Measurements from ENCODE around the gene PRPF8.

Gene PRPF8

GRCh38 chr17:1636732-1637285 is 47.9 kb downstream of the PRPF8 start:
- Histone ChIP-seq H2AK5ac (ENCODE audit: low read length) (peak overlapping the region; percentile 23), H2BK12ac (ENCODE audit: low read length) (no peak overlapping the region), H3K4me2 (ENCODE audit: low read length) (no peak overlapping the region), H3K79me2 (ENCODE audit: control insufficient read depth, insufficient read depth, low read length, poor library complexity) (no peaks in the 10 kb centered on the region), H3K9me3 (ENCODE audit: insufficient read depth, low read depth, low read length) (no peaks in the 10 kb centered on the region), H3K4ac (ENCODE audit: low read depth, low read length) (no peak overlapping the region), H3K27me3 (ENCODE audit: insufficient read depth, low read length) (no peaks in the 10 kb centered on the region), H2BK5ac (ENCODE audit: low read depth, low read length, poor library complexity) (no peak overlapping the region), H4K91ac (ENCODE audit: low read depth, low read length) (peak overlapping the region; percentile 23), H3K18ac (ENCODE audit: low read length) (no peak overlapping the region), H3K4me3 (ENCODE audit: low read depth, low read length) (no peak overlapping the region), H3K14ac (ENCODE audit: low read length) (no peak overlapping the region), H2BK120ac (ENCODE audit: insufficient read depth, low read length, poor library complexity) (no peak overlapping the region), H2AFZ (ENCODE audit: insufficient read depth, low read length, poor library complexity) (no peak overlapping the region), H3K27ac (ENCODE audit: low read depth, low read length) (no peak overlapping the region), H3K23ac (ENCODE audit: low read length) (no peak overlapping the region), H3K36me3 (ENCODE audit: control insufficient read depth in 1 of 2, insufficient read depth in 2 of 2, low read length in 2 of 2) (no peaks in the 10 kb centered on the region), H3K9ac (ENCODE audit: low read length) (no peak overlapping the region), H4K8ac (ENCODE audit: low read depth, low read length) (no peak overlapping the region), H3K4me1 (ENCODE audit: control insufficient read depth in 1 of 2, insufficient read depth in 2 of 2, low read length in 2 of 2) (peaks cover 8 to 15% of the 10 kb centered on the region in 2 experiments), H3K79me1 (ENCODE audit: low read length) (peaks cover 2% of the 10 kb centered on the region), H4K12ac (ENCODE audit: low read depth, low read length) (no peak overlapping the region)
- WGBS (ENCODE audit: extremely low coverage, insufficient coverage, insufficient read length), result no CpG with 5 or more reads among the region's 15 CpGs
- DNase-seq, result no peak

- Histone ChIP-seq H3K4me3 (ENCODE audit: low read depth, low read length) (no peak overlapping the region), H3K36me3 (ENCODE audit: control insufficient read depth in 1 of 2, insufficient read depth in 2 of 2, low read length in 2 of 2) (no peaks in the 10 kb centered on the region), H2BK12ac (ENCODE audit: low read length) (no peak overlapping the region), H3K27me3 (ENCODE audit: insufficient read depth, low read length) (no peaks in the 10 kb centered on the region), H2BK120ac (ENCODE audit: insufficient read depth, low read length, poor library complexity) (no peak overlapping the region), H4K12ac (ENCODE audit: low read depth, low read length) (no peak overlapping the region), H3K4me2 (ENCODE audit: low read length) (no peak overlapping the region), H3K4me1 (ENCODE audit: control insufficient read depth in 1 of 2, insufficient read depth in 2 of 2, low read length in 2 of 2) (peaks cover 8 to 15% of the 10 kb centered on the region in 2 experiments), H2AK5ac (ENCODE audit: low read length) (no peak overlapping the region), H3K27ac (ENCODE audit: low read depth, low read length) (no peak overlapping the region), H3K9me3 (ENCODE audit: insufficient read depth, low read depth, low read length) (no peaks in the 10 kb centered on the region), H3K9ac (ENCODE audit: low read length) (no peak overlapping the region), H4K8ac (ENCODE audit: low read depth, low read length) (no peak overlapping the region), H3K79me2 (ENCODE audit: control insufficient read depth, insufficient read depth, low read length, poor library complexity) (no peaks in the 10 kb centered on the region), H2AFZ (ENCODE audit: insufficient read depth, low read length, poor library complexity) (no peak overlapping the region), H3K14ac (ENCODE audit: low read length) (no peak overlapping the region), H3K23ac (ENCODE audit: low read length) (no peak overlapping the region), H3K18ac (ENCODE audit: low read length) (no peak overlapping the region), H2BK5ac (ENCODE audit: low read depth, low read length, poor library complexity) (no peak overlapping the region), H3K4ac (ENCODE audit: low read depth, low read length) (no peak overlapping the region), H3K79me1 (ENCODE audit: low read length) (peaks cover 2% of the 10 kb centered on the region), H4K91ac (ENCODE audit: low read depth, low read length) (no peak overlapping the region)
- DNase-seq, result peak; percentile 70 to 78
- WGBS (ENCODE audit: extremely low coverage, insufficient coverage, insufficient read length), result no CpG with 5 or more reads among the region's 10 CpGs
Measured at GRCh38 chr17:1635675-1636465, 48.8 kb downstream of the PRPF8 start.

GRCh38 chr17:1634841-1635650 is 49.6 kb downstream of the PRPF8 start:
- H4K8ac ChIP-seq (ENCODE audit: low read depth, low read length), result no peak overlapping the region
- H3K18ac ChIP-seq (ENCODE audit: low read length), result no peak overlapping the region
- WGBS (ENCODE audit: extremely low coverage, insufficient coverage, insufficient read length), result no CpG with 5 or more reads among the region's 45 CpGs
- no peaks in the 10 kb centered on the region for H3K79me2 ChIP-seq (ENCODE audit: control insufficient read depth, insufficient read depth, low read length, poor library complexity)
- no peak overlapping the region for H3K27ac ChIP-seq (ENCODE audit: low read depth, low read length)
- no peaks in the 10 kb centered on the region for H3K27me3 ChIP-seq (ENCODE audit: insufficient read depth, low read length)
- no peak overlapping the region for H2BK120ac ChIP-seq (ENCODE audit: insufficient read depth, low read length, poor library complexity)
- DNase-seq, result no peak
- H3K4me3 ChIP-seq (ENCODE audit: low read depth, low read length), result no peak overlapping the region
- H4K91ac ChIP-seq (ENCODE audit: low read depth, low read length), result no peak overlapping the region
- no peak overlapping the region for H3K4ac ChIP-seq (ENCODE audit: low read depth, low read length)
- no peak overlapping the region for H3K23ac ChIP-seq (ENCODE audit: low read length)
- H3K9me3 ChIP-seq (ENCODE audit: insufficient read depth, low read depth, low read length), result no peaks in the 10 kb centered on the region
- no peak overlapping the region for H3K4me2 ChIP-seq (ENCODE audit: low read length)
- no peak overlapping the region for H2AFZ ChIP-seq (ENCODE audit: insufficient read depth, low read length, poor library complexity)
- no peak overlapping the region for H2BK5ac ChIP-seq (ENCODE audit: low read depth, low read length, poor library complexity)
- no peak overlapping the region for H3K9ac ChIP-seq (ENCODE audit: low read length)
- H3K4me1 ChIP-seq (ENCODE audit: control insufficient read depth in 1 of 2, insufficient read depth in 2 of 2, low read length in 2 of 2), result peaks cover 8 to 15% of the 10 kb centered on the region in 2 experiments
- H3K36me3 ChIP-seq (ENCODE audit: control insufficient read depth in 1 of 2, insufficient read depth in 2 of 2, low read length in 2 of 2), result no peaks in the 10 kb centered on the region
- no peak overlapping the region for H4K12ac ChIP-seq (ENCODE audit: low read depth, low read length)
- H3K14ac ChIP-seq (ENCODE audit: low read length), result no peak overlapping the region
- no peak overlapping the region for H2BK12ac ChIP-seq (ENCODE audit: low read length)
- peaks cover 2% of the 10 kb centered on the region for H3K79me1 ChIP-seq (ENCODE audit: low read length)
- H2AK5ac ChIP-seq (ENCODE audit: low read length), result no peak overlapping the region

GRCh38 chr17:1630662-1631061 is 54.0 kb downstream of the PRPF8 start:
- no peak overlapping the region for H4K91ac ChIP-seq (ENCODE audit: low read depth, low read length)
- H3K4me2 ChIP-seq (ENCODE audit: low read length), result no peak overlapping the region
- H2BK5ac ChIP-seq (ENCODE audit: low read depth, low read length, poor library complexity), result no peak overlapping the region
- H3K18ac ChIP-seq (ENCODE audit: low read length), result no peak overlapping the region
- no peaks in the 10 kb centered on the region for H3K36me3 ChIP-seq (ENCODE audit: control insufficient read depth in 1 of 2, insufficient read depth in 2 of 2, low read length in 2 of 2)
- no peak overlapping the region for H2BK12ac ChIP-seq (ENCODE audit: low read length)
- peaks cover 6 to 14% of the 10 kb centered on the region in 2 experiments for H3K4me1 ChIP-seq (ENCODE audit: control insufficient read depth in 1 of 2, insufficient read depth in 2 of 2, low read length in 2 of 2)
- no peak overlapping the region for H3K4me3 ChIP-seq (ENCODE audit: low read depth, low read length)
- no peak overlapping the region for H2BK120ac ChIP-seq (ENCODE audit: insufficient read depth, low read length, poor library complexity)
- no peak overlapping the region for H4K8ac ChIP-seq (ENCODE audit: low read depth, low read length)
- H4K12ac ChIP-seq (ENCODE audit: low read depth, low read length), result no peak overlapping the region
- H3K27me3 ChIP-seq (ENCODE audit: insufficient read depth, low read length), result no peaks in the 10 kb centered on the region
- peaks cover 3% of the 10 kb centered on the region for H3K79me2 ChIP-seq (ENCODE audit: control insufficient read depth, insufficient read depth, low read length, poor library complexity)
- DNase-seq, result peak; percentile 43 to 47
- no peak overlapping the region for H2AFZ ChIP-seq (ENCODE audit: insufficient read depth, low read length, poor library complexity)
- no peak overlapping the region for H3K14ac ChIP-seq (ENCODE audit: low read length)
- H3K4ac ChIP-seq (ENCODE audit: low read depth, low read length), result no peak overlapping the region
- no CpG with 5 or more reads among the region's 4 CpGs for WGBS (ENCODE audit: extremely low coverage, insufficient coverage, insufficient read length)
- H3K23ac ChIP-seq (ENCODE audit: low read length), result no peak overlapping the region
- H3K27ac ChIP-seq (ENCODE audit: low read depth, low read length), result no peak overlapping the region
- no peak overlapping the region for H2AK5ac ChIP-seq (ENCODE audit: low read length)
- H3K9me3 ChIP-seq (ENCODE audit: insufficient read depth, low read depth, low read length), result no peaks in the 10 kb centered on the region
- H3K9ac ChIP-seq (ENCODE audit: low read length), result no peak overlapping the region
- peaks cover 19% of the 10 kb centered on the region for H3K79me1 ChIP-seq (ENCODE audit: low read length)

Measured in trophoblast cell (in vitro differentiated cells and primary cell).